Peyer's patch (tissue), 4 donors: ENCODE data around the gene EDNRA.

ENCODE experiments used
- POLR2A ChIP-seq, 2 donors: fragments of 450-650 bp; IDR thresholded peaks; one replicate each; pipeline ENCODE4 v1.5.1; 2017; ENCODE audit warnings: antibody characterized with exemption in 2 of 2, mild to moderate bottlenecking in 2 of 2, moderate library complexity in 2 of 2
- TF ChIP-seq, protein P1 (sequence below), 6 experiments: fragments of 450-650 bp in 4 of 6; fragments of 200-600 bp in 2 of 6; sonication (generic) in 1 of 6; IDR thresholded peaks; one replicate each; pipeline ENCODE4 v1.5.1; 2017 to 2019; ENCODE audit warnings: antibody characterized with exemption in 6 of 6, mild to moderate bottlenecking in 3 of 6, moderate library complexity in 1 of 6

- TF ChIP-seq, protein P1, sequence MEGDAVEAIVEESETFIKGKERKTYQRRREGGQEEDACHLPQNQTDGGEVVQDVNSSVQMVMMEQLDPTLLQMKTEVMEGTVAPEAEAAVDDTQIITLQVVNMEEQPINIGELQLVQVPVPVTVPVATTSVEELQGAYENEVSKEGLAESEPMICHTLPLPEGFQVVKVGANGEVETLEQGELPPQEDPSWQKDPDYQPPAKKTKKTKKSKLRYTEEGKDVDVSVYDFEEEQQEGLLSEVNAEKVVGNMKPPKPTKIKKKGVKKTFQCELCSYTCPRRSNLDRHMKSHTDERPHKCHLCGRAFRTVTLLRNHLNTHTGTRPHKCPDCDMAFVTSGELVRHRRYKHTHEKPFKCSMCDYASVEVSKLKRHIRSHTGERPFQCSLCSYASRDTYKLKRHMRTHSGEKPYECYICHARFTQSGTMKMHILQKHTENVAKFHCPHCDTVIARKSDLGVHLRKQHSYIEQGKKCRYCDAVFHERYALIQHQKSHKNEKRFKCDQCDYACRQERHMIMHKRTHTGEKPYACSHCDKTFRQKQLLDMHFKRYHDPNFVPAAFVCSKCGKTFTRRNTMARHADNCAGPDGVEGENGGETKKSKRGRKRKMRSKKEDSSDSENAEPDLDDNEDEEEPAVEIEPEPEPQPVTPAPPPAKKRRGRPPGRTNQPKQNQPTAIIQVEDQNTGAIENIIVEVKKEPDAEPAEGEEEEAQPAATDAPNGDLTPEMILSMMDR (IDR thresholded peaks at IDR 0.05): no peak
- no peak for TF ChIP-seq POLR2A (IDR thresholded peaks at IDR 0.05)
These were observed 11.9 kb downstream of the EDNRA start for GRCh38 chr4:147492761-147493160.
